Esophagus muscularis mucosa (tissue), 3 donors: Measurements from ENCODE around the gene ANO10.

ENCODE experiments used
- CTCF ChIP-seq, 3 experiments: fragments of 200-600 bp in 2 of 3; fragments of 450-650 bp in 1 of 3; sonication (generic) in 2 of 3; IDR thresholded peaks; one replicate each; pipeline ENCODE4 v1.5.1; 2017 to 2019; ENCODE audit warnings: antibody characterized with exemption in 3 of 3, mild to moderate bottlenecking in 2 of 3, moderate library complexity in 1 of 3
- POLR2AphosphoS5 ChIP-seq, 2 donors: sonication (generic); formaldehyde crosslinking; IDR thresholded peaks; one replicate each; pipeline ENCODE4 v1.6.1; 2017; ENCODE audit warnings: antibody characterized with exemption in 2 of 2

GRCh38 chr3:43345877-43346276 lies 275.9 kb downstream of the ANO10 start:
- TF ChIP-seq CTCF (IDR thresholded peaks at IDR 0.05) (no peak), POLR2AphosphoS5 (IDR thresholded peaks at IDR 0.05) (no peak)
